Measurements from ENCODE around the gene DCTPP1.
A peak's percentile ranks its signal among the peaks of the same experiment; 100 is the strongest.
"Not testable (repeated sequence)": the region's sequence is repeated elsewhere in the genome, so short reads cannot be mapped to it uniquely, and the experiment has no call there.

DCTPP1 gene

DNA sequence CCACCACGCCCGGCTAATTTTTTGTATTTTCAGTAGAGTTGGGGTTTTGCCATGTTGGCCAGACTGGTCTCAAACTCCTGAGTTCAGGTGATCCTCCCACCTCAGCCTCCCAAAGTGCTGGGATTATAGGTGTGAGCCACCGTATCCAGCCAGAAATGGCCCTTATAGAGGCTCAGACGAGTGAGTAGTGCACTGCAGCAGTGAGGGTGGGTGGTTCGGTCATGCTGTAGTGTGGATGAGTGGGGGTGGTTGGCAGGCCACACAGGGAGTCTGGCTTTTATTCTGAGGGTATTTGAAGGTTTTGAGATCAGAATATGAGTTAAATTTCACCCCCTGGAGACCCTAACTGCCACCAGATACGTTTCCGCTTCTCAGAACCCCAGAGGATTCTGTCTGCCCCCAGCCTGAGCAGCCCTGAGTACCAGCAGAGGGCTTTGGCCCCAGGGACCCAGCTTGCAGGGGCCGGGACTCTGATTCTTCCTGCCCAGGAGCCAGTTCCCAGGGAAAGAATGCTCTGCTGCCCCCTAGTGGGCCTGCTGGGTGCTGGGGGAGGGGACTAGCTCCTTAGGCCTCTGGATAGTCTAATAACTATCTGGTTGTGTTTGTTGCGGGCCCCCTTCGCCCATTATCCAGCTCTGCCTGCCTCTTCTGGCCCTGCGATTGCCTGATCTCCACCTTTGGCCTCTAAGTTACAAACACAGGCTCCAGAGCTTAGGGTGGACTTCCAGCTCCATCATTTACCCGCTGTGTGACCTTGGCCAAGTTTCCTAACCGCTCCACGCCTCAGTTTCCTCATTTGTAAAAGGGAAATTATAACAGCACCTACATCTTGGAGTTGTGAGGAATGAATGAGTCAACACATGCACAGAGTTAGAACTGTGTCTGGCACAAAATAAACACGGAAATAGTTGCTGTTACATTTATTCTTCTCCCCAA is 20.4 kb downstream of the DCTPP1 start:
- DNase-seq: peak; percentile 92

DNA sequence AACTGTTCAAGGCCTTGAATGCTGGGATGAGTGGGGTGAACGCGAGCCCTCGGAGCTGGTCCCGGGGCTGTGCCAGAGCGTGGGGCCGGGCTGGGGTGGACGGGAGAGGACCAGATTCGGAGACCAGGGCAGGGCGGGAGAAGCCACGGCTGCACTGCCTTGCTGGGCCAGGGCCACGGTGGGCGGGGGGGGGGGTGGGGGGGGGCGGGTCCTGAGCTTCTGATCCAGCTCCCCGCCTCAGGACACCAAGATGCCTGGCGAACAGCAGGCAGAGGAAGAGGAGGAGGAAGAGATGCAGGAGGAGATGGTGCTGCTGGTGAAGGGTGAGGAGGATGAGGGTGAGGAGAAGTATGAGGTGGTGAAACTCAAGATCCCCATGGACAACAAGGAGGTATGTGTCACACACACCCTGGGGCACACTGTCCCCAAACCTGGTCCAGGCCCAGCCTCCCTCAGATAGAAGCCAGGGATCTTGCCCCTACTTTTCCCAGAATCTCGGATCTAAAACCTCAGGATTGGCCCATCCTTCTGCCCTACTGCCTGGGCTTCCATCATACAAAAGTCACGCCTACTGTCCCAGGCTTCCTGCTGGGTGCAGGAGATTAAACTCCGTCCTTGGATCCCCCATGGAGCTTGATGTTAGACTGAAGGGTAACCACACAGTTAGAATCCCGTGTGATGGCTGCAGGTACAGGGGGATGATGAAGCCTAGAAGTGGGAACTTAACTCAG is 21.9 kb downstream of the DCTPP1 start:
- no peak for DNase-seq

DNA sequence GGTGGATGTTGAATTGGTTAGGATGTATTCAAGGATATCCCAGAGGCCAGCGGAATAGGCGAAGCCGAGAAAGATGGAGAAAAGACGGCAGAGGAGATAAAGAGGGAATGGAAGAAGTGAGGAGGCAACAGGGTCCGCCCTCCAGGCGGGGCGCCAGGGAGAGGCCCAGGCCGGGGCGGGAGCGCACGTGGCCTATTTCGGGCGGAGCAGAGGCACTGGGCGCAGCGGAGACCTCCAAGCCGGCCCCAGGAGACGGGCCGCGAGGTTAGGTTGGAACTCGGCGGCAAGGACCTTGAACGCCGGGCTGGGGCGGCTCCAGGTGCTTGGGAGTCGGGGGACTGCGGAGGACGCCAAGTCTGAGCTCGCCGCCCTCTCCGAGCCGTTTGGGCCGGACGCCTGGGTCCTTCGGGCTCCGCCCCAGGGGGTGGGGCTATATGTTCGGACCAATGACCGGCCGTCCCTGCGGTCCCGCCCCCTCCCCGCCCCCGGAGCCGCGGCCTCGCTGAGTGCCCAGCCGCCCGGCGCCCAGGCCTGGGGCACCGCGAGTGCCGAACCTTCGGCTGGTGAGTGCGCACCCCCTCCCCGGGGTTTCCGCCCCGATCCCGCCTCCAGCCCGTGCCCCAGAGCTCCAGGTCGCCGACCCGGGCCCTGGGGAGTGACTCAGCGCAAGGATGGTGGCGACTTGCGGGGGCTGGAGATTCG is 22.6 kb downstream of the DCTPP1 start, which contains the start of gene ZNF771:
Gene ZNF771, plus strand, starts transcription at position 505 of the 702 bp plus-strand sequence. CDS start 448 bp downstream, outside the sequence.
- peak; percentile 95 for DNase-seq

DNA sequence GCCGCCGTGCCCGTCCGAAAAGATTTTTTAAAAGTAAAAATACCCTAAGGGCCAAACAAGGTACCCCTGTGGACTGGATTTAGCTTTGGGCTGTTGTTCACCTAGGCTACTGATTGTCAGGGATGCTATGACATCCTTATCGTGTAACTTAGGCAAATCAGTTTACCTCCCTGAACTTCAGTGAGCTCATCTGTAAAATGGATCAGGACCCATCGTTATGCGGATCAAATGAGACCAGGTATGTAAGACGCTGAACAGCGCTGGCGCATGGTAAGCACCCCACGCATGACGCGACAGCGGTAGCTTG is 23.1 kb downstream of the DCTPP1 start:
- no peak for DNase-seq

DNA sequence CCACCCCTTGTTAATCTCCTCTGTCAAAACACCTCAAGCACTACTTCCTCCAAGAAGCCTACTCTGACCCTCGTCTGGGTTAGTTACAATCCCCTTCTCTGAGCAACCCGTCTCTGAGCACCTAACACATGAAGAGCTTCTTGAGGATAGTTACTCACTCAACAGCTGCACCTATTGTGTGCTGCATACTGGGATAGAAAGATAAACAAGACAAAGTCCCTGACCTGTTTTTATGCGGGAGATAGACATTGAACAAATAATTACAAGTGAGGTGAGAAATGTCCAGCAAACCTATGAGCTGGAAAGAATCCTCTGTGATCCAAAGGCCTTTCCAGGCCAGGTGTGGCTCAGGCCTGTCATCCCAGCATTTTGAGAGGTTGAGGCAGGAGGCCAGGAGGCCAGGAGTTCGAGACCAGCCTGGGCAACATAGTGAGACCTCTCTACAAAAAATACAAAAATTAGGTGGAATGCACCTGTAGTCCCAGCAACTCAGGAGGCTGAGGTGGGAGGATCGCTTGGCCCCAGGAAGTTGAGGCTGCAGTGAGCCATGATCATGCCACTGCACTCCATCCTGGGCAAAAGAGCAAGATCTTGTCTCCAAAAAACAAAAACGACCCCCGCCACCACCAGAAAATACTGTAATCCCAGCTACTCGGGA is 27.9 kb downstream of the DCTPP1 start:
- DNase-seq: no peak

DNA sequence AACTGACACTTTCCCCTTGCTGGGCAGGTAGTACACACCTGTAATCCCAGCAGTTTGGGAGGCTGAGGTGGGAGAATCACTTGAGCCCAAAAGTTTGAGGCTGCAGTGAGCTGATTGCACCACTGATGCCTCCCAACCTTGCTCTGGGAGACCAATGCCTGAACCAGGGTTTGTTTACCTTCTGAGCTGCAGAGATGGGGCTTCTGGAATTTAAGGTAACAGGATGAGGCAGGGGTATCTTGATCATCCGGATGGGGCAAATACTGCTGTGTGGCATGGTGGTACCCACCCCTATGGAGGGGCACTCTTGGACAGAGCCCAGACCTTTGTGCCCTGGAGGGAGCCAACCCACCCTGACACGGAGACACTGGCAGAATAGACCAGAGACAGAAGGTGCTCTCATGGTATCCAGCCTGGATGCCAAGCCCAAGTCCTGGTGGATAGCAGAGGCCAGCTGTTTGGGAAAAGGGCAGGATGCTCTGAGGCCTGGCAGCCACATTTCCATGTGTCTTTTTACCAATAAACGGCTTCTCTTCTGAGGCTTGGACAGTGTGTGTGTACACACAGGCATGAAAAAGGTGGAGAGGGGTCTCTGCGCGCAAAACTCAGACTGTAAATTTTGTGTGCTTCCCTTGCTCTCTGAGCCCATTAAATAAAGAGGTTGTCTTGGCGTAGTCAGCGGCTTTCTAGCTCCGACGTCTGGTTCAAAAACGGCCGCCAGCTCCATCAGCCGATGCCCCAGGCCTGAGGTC is 30.2 kb downstream of the DCTPP1 start:
- no peak for DNase-seq

DNA sequence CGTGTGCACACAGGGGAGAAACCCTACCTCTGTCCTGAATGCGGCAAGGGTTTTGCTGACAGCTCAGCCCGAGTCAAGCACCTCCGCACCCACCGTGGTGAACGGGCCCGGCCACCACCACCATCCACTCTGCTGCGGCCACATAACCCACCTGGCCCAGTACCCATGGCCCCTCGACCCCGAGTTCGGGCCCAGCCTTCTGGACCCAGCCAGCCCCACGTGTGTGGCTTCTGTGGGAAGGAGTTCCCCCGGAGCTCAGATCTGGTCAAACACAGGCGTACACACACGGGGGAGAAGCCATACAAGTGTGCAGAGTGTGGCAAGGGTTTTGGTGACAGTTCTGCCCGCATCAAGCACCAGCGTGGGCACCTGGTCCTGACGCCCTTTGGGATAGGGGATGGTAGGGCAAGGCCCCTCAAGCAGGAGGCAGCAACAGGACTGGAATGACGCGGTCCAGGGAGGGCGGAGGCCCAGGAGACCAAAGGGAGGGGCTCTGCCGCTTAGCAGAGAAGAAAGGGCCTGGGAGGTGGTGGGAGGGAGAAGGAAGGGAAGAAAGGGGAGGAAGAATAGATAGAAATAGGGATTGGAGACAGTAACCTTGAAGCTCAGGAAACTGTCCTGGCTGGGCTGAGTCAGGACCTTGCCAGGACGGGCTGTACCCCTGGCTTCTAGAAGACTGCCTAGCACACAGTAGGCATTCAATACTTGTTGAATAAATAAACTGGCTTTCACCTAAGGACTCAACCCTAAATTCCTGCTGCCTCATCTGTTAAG is 31.0 kb downstream of the DCTPP1 start:
- no peak for DNase-seq

DNA sequence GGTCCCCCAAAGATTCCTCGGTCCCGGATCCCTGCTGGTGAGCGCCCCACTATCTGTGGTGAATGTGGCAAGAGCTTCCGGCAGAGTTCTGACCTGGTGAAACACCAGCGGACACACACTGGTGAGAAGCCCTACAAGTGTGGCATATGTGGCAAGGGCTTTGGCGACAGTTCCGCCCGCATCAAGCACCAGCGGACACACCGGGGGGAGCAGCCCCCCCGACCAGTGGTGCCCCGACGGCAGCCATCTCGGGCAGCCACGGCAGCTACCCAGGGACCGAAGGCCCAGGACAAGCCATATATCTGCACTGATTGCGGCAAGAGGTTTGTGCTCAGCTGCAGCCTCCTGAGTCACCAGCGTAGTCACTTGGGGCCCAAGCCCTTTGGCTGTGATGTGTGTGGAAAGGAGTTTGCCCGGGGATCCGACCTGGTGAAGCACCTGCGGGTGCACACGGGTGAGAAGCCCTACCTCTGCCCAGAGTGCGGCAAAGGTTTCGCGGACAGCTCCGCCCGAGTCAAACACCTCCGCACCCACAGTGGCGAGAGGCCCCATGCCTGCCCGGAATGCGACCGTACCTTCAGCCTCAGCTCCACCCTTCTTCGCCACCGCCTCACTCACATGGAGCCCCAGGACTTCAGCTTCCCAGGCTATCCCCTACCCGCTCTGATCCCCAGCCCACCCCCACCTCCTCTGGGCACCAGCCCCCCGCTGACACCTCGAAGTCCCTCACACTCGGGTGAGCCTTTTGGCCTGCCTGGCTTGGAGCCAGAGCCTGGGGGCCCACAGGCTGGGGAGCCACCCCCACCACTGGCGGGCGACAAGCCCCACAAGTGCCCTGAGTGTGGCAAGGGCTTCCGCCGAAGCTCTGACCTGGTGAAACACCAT is 31.8 kb downstream of the DCTPP1 start:
- DNase-seq: no peak

DNA sequence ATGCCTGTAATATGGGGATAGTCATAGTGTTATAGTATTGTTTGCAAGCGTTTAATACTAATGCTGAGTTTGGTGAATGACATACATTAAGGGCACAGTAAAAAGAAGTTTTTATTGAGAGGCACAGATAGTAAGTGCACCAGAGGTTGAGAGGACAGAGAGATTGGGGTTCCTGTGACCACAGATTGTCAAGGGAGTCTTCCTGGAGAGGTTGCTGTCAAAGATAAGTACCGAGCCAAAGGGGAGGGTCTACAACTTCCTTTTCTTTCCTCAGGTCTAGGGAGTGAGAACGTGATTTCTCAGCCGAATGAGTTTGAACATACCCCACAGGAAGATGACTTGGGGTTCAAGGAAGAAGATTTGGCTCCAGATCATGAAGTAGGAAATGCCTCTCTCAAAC is 32.8 kb downstream of the DCTPP1 start:
- no peak for DNase-seq

DNA sequence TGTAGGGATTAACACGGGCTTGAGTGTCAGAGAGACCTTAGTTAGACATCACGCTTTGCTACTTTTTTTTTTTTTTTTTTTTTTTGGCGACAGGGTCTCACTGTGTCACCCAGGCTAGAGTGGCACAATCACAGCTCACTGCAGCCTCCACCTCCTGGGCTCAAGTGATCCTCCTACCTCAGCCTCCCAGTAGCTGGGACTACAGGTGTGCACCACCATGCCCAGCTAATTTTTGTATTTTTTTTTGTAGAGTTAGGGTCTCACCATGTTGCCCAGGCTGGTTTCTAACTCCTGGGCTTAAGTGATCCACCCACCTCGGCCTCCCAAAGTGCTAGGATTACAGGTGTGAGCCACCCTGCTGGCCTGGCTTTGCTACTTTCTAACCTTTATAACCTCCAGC is 33.2 kb downstream of the DCTPP1 start:
- not testable (repeated sequence) for DNase-seq

DNA sequence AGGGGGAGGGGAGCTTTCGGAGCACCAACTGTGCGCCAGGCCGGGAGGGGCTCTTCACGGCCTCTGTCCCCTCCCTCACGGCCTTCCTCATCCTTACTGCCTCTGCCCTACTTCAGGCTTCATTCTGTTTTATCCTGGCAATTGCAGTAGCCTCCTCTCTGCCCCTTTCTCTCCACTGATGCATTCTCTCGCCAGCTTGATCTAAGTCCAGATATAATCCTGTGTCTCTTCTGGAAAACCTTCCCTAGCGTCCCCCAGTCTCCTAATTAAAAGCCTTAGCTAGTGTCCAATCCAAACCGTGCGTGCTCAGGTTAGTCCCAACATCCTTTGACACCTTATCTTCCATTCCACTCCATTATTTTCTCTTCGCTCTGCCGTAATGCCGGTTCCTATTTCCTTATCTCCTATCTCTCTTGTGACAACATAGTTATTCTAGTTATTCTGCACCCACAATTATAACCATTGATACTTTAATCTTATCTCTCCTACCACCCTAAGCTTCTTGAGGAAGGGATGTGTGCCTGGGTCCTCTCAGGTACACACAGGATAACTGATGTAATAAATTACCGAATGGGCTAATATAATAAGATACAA is 33.7 kb downstream of the DCTPP1 start:
- DNase-seq: no peak

DNA sequence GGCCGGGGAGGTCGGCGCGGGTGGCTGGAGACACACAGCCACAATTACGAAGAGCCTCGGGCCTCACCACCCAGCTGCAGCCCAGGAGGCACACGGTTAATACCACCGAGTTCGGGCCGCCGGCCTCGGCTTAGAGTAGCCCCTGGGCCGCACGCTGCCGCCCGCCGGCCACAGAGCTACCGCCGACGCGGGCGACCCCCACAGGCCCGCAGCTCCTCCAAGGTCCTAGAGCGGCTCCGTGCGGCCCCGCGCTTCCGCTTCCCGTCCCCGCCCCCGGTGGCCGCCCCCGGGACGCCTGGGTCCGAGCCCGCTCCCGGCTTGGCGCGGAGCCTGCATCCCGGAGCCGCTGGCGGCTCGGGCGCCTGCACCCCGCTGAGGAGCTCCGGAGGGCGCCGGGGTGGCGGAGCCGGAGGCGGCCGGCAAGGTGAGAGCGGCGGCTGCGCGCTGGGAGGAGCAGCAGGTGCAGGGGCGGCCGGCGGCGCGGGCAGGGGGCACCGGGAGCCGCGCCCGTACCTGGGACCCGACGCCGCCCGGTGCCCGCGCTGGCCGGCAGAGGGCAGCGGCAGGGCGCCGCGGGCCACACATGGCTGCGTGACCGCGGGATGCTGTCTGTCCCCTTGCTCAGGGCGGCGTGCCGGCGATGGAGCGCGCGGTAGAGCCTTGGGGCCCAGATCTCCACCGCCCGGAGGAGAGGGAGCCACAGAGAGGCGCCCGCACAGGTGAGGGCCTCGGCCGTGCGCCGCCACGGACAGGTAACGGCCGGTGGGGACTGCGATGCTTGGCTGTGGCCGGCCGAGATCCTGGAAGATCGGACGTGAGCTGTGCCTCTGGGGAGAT is 34.5 kb downstream of the DCTPP1 start, which contains the start of gene ZNF48:
Gene ZNF48, plus strand, starts transcription at position 266 of the 837 bp plus-strand sequence. Its CDS starts 375 bp downstream, at position 641.
- DNase-seq: peak; percentile 92

DNA sequence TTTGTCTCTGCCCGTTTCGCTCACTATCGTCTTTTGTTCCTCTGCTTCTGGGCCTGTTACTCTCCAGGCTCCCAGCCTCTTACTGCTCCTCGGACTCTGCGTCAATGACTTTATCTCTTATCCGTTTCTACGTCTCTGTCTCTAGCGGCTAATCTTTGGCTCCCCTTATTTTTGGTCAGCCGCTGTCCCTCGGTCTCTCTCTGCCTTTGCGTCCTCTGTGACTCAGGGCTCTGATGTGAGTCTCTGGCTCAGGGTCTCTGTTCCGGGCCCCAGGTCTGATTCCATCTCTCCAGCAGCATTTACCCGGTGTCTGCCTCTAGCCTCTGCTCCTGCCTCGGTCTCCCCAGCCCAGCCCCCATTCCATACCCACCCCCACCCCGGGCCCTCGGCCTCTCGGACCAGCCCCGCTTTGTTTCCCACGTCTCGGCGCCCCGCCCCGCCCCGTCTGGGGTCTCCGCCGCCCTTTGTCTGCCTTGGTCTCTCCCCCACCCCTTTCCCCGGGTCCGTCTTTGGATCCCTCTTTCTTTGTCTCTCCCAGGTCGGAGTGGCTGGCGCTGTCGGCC is 35.2 kb downstream of the DCTPP1 start:
- DNase-seq: no peak

DNA sequence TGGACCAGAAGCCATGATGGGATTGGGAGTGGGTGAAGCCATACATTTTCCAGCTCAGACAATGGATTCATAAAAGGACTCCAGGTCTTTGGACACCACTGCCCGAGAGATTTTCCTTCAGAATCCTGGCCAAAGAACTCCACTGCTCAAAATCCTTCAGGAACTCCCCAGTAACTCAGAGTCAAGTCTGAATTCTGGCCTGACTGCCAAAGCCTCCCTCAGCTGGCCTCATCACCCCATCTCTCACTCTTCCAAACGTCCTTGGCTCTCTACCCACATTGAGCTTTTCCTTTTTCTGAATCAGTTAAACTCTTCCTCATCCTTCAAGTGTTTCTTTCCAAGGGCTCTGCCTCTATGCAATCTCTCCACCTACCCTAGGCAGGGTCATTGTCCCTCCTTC is 46.3 kb downstream of the DCTPP1 start:
- peak; percentile 78 for DNase-seq

DNA sequence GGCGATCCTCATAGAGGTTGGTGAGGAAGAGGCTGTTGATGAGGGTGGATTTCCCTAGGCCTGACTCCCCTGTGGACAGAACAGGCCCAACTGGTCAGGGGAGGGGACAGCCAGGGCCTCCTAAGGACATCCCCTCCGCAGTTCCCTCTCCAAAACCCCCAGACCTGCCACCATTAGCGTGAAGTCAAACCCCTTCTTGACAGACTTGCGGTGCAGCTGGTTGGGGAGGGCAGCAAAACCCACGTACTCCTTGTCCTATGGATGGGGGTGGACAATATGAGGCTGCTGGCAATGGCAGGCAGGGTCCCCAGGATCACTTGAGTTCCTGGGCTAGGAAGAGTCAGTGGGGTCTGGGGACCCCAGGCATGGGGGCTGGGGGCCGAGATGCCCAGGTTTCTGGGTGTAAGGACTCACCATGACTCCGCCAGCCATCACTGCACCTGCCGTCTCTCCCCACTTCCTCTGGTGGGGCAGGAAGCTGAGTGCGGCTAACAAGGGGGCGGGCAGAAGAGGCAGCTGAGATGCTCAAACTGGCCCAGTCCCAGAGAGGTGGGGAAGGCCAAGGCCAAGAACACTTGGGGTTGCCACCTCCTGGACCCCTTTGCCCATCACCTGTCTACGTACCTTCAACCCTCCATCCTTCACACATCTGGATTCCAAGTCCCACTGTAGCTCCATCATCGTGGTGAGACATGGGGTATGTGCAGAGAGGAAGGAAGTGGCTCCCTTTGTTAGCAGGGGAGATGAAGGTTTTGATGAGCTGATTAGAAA is 47.5 kb downstream of the DCTPP1 start, which contains the start of gene SEPTIN1:
Gene SEPTIN1, minus strand, starts transcription at position 451 of the 771 bp plus-strand sequence. Its CDS starts 19 bp downstream, at position 432.
- no peak for DNase-seq

DNA sequence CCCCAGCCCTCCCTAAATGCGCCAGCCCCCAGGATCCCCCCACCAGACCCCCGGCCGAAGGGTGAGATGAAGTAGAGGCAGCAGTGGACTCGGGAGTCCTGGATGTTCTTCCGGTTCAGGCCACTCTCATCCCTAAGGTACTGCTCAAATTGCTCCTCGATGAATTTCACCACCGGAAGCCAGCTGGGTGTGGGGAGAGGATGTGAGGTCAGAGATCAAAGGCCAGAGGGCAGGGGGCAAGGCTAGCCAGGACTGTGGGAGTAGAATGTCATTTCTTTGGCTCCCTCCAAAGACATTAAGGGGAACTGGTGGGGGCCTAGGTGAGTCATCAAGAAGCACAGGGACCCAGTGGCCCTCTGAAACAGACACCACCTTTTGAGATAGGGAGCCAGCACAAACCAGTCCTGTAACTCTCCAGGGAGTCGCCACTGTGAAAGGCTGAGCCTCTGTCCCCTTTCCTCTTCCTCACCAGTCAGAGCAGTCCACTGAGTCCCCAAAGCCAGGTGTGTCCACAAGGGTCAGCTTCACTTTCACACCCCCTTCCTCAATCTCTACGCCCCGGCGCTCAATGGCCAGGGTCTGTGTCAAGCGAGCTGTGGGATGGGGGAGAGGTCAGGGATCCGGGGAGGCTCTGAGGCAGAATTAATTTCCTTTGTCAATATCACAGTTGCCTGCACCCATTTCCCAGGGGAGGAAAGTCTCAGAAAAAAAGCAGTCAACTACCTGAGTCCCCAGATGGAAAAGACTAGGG is 48.4 kb downstream of the DCTPP1 start:
- no peak for DNase-seq

DNA sequence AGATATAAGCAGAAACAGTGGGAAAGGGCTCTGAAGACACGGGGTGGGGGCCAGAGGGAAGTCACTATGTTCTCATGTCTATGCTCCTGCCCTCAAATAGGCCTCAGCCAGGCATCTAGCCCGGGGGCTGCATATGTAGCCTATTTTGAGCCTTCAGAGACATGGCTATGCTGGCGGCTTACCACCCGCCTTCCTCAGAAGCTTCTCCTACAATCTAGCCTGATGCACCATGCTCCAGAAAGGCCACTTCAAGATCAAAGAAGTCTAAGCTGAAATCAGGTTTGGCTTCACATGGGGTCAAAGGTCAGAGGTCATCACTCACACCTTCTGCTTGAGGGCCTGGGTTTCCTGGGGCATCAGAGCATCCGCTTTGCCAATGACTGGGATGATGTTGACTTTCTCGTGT is 49.0 kb downstream of the DCTPP1 start:
- DNase-seq: no peak
